ENCODE results near the gene MR1.

MR1 gene

GRCh38 chr1:181013144-181013543 lies 20.6 kb upstream of the MR1 start:
- Histone ChIP-seq H3K4me3 (ENCODE audit: insufficient read depth, low read depth, low read length, poor library complexity, severe bottlenecking) (no peak overlapping the region), H3K36me3 (ENCODE audit: control insufficient read depth, insufficient read depth, low read length) (no peaks in the 10 kb centered on the region), H3K27me3 (replicated peaks; ENCODE audit: control insufficient read depth, insufficient read depth, low read length, poor library complexity, severe bottlenecking) (no peaks in the 10 kb centered on the region), H3K9me3 (ENCODE audit: control insufficient read depth, low read length) (no peaks in the 10 kb centered on the region), H3K27ac (ENCODE audit: insufficient read depth, low read length, poor library complexity, severe bottlenecking) (no peak overlapping the region), H3K4me1 (ENCODE audit: control insufficient read depth, insufficient read depth, low read length, poor library complexity, severe bottlenecking) (no peaks in the 10 kb centered on the region)
- no peak for DNase-seq

DNA sequence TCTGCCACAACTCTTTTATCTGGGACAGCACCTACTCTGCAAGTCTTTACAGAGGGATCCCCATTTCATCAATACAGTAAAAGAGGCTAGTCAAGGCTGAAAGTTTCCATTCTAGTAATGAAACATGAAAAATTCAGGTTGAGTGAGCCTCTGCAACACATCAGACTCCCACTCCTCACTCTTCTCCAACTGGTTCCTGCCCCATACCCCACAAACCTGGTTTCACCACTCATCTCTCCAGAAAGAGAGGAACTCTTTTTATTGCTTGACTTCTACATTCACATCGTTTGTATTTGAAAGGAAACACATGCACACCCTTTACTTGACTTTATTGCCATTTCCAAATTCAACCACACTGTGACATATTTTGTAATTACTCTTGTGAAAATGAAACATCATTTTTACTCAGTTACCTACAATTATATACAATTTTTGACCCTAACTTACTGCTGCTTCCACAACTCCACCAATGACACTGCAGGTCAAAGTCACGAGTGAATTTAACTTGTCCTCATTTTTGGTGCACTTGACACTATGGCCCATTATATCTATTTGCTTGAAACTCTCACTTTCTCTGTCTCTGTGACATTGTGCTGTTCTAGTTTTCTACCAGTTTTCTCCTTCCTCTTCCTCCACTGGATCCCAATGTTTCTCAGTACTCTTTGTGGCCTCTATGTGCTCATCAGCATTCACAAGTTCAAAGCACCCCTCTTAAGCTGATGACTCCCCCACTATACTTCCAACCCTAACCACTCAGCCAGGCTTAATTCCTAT lies 19.1 kb upstream of the MR1 start:
- no peaks in the 10 kb centered on the region for H3K4me1 ChIP-seq (ENCODE audit: control insufficient read depth, insufficient read depth, low read length, poor library complexity, severe bottlenecking)
- no peak overlapping the region for H3K27ac ChIP-seq (ENCODE audit: insufficient read depth, low read length, poor library complexity, severe bottlenecking)

DNA sequence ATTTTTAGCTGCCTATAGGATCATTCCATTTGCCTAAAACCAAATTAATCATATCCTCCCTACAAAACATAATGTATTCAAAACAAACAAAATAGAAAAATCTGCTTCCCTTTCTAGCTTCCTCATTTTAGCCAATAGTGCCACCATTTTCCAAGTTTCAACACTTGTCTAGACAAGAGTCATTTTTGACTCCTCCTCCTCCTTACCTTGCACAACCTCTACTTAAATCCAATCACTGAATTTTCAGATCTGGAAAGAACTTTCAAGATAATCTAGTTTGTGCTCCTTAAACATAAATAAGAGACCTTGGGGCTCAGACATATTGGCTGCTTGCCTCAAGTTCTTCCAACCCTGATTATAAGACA lies 18.6 kb upstream of the MR1 start:
- Histone ChIP-seq H3K4me3 (ENCODE audit: insufficient read depth, low read depth, low read length, poor library complexity, severe bottlenecking) (no peak overlapping the region), H3K9me3 (ENCODE audit: control insufficient read depth, low read length) (no peaks in the 10 kb centered on the region), H3K27ac (ENCODE audit: insufficient read depth, low read length, poor library complexity, severe bottlenecking) (no peak overlapping the region), H3K36me3 (ENCODE audit: control insufficient read depth, insufficient read depth, low read length) (no peaks in the 10 kb centered on the region), H3K4me1 (ENCODE audit: control insufficient read depth, insufficient read depth, low read length, poor library complexity, severe bottlenecking) (no peaks in the 10 kb centered on the region), H3K27me3 (replicated peaks; ENCODE audit: control insufficient read depth, insufficient read depth, low read length, poor library complexity, severe bottlenecking) (no peaks in the 10 kb centered on the region)
- DNase-seq = no peak

More for the DNA sequence above, 19.1 kb upstream of the MR1 start:
- no peak overlapping the region for H3K4me3 ChIP-seq (ENCODE audit: insufficient read depth, low read depth, low read length, poor library complexity, severe bottlenecking)
- H3K27me3 ChIP-seq (replicated peaks; ENCODE audit: control insufficient read depth, insufficient read depth, low read length, poor library complexity, severe bottlenecking) = no peaks in the 10 kb centered on the region
- no peaks in the 10 kb centered on the region for H3K36me3 ChIP-seq (ENCODE audit: control insufficient read depth, insufficient read depth, low read length)
- no peak for DNase-seq
- H3K9me3 ChIP-seq (ENCODE audit: control insufficient read depth, low read length) = no peaks in the 10 kb centered on the region

GRCh38 chr1:181016563-181016962 lies 17.2 kb upstream of the MR1 start:
- Histone ChIP-seq H3K4me1 (ENCODE audit: control insufficient read depth, insufficient read depth, low read length, poor library complexity, severe bottlenecking) (no peaks in the 10 kb centered on the region), H3K27ac (ENCODE audit: insufficient read depth, low read length, poor library complexity, severe bottlenecking) (no peak overlapping the region), H3K36me3 (ENCODE audit: control insufficient read depth, insufficient read depth, low read length) (no peaks in the 10 kb centered on the region), H3K4me3 (ENCODE audit: insufficient read depth, low read depth, low read length, poor library complexity, severe bottlenecking) (no peak overlapping the region), H3K9me3 (ENCODE audit: control insufficient read depth, low read length) (no peaks in the 10 kb centered on the region), H3K27me3 (replicated peaks; ENCODE audit: control insufficient read depth, insufficient read depth, low read length, poor library complexity, severe bottlenecking) (no peaks in the 10 kb centered on the region)
- no peak for DNase-seq

DNA sequence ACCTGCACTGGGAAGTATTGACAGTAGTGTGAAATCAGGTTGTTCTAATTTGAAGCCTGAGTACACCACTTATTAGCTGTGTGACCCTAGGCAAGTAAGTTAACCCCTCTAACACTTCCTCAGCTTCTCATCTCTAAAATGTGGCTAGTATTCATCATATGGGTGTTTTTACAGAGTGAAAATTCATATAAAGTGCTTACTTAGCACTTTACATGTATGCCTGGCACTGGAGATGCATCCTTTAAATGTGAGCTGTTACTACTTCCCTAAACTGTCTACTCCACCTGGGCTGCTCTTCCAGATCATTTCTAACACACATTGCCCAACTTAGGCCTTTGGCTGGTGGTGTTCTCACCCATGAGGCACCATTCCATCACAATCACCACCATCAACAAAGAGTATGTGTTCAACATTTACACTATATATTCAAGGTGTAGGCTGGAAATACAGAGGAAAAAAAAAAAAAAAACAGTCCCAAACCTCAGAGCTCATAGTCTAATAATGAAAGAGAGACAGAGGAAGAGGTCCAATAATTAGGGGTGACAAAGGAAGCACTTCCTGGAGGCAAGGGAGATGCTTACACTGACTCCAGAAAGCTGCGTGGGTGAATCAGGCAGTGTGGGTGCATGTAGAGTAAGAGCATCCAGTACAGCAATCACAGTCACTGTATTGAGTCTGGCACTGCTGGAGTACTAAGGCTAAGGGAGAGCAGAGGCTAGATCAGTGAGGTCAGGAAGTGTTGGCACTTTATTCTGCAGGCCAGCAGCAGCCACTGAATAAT lies 14.7 kb upstream of the MR1 start:
- H3K4me1 ChIP-seq (ENCODE audit: control insufficient read depth, insufficient read depth, low read length, poor library complexity, severe bottlenecking) = no peaks in the 10 kb centered on the region
- H3K27me3 ChIP-seq (replicated peaks; ENCODE audit: control insufficient read depth, insufficient read depth, low read length, poor library complexity, severe bottlenecking) = no peaks in the 10 kb centered on the region
- no peak overlapping the region for H3K27ac ChIP-seq (ENCODE audit: insufficient read depth, low read length, poor library complexity, severe bottlenecking)
- H3K4me3 ChIP-seq (ENCODE audit: insufficient read depth, low read depth, low read length, poor library complexity, severe bottlenecking) = no peak overlapping the region
- DNase-seq = no peak
- no peaks in the 10 kb centered on the region for H3K9me3 ChIP-seq (ENCODE audit: control insufficient read depth, low read length)
- H3K36me3 ChIP-seq (ENCODE audit: control insufficient read depth, insufficient read depth, low read length) = no peaks in the 10 kb centered on the region

DNA sequence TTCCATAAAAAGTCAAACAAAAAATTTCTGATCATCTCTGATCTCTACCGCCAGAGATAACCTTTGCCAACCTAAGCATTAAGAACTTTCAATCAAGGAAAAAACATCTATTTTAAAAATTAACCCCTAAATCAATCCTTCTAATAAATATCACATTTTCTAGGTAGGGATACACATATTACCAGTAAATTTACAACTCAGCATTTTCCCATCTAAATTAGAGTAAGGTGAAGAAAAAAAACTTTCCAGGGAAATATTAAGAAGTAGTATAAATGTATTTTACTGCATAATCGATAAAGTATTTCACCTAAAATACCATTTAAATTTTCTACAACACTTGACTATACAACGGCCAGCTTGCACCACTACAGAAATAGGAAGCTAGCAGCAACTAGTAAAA lies 12.6 kb upstream of the MR1 start:
- no peaks in the 10 kb centered on the region for H3K27me3 ChIP-seq (replicated peaks; ENCODE audit: control insufficient read depth, insufficient read depth, low read length, poor library complexity, severe bottlenecking)
- H3K9me3 ChIP-seq (ENCODE audit: control insufficient read depth, low read length) = no peaks in the 10 kb centered on the region
- no peaks in the 10 kb centered on the region for H3K4me1 ChIP-seq (ENCODE audit: control insufficient read depth, insufficient read depth, low read length, poor library complexity, severe bottlenecking)
- no peak for DNase-seq
- no peaks in the 10 kb centered on the region for H3K36me3 ChIP-seq (ENCODE audit: control insufficient read depth, insufficient read depth, low read length)
- H3K27ac ChIP-seq (ENCODE audit: insufficient read depth, low read length, poor library complexity, severe bottlenecking) = peak overlapping the region; percentile 18
- H3K4me3 ChIP-seq (ENCODE audit: insufficient read depth, low read depth, low read length, poor library complexity, severe bottlenecking) = peak overlapping the region; percentile 91

GRCh38 chr1:181021811-181022434 lies 11.9 kb upstream of the MR1 start:
- no peaks in the 10 kb centered on the region for H3K4me1 ChIP-seq (ENCODE audit: control insufficient read depth, insufficient read depth, low read length, poor library complexity, severe bottlenecking)
- peak overlapping the region; percentile 85 for H3K27ac ChIP-seq (ENCODE audit: insufficient read depth, low read length, poor library complexity, severe bottlenecking)
- H3K27me3 ChIP-seq (replicated peaks; ENCODE audit: control insufficient read depth, insufficient read depth, low read length, poor library complexity, severe bottlenecking) = no peaks in the 10 kb centered on the region
- peak overlapping the region; percentile 91 for H3K4me3 ChIP-seq (ENCODE audit: insufficient read depth, low read depth, low read length, poor library complexity, severe bottlenecking)
- no peaks in the 10 kb centered on the region for H3K9me3 ChIP-seq (ENCODE audit: control insufficient read depth, low read length)
- DNase-seq = peak; percentile 29 to 51 (median 42)
- H3K36me3 ChIP-seq (ENCODE audit: control insufficient read depth, insufficient read depth, low read length) = no peaks in the 10 kb centered on the region

DNA sequence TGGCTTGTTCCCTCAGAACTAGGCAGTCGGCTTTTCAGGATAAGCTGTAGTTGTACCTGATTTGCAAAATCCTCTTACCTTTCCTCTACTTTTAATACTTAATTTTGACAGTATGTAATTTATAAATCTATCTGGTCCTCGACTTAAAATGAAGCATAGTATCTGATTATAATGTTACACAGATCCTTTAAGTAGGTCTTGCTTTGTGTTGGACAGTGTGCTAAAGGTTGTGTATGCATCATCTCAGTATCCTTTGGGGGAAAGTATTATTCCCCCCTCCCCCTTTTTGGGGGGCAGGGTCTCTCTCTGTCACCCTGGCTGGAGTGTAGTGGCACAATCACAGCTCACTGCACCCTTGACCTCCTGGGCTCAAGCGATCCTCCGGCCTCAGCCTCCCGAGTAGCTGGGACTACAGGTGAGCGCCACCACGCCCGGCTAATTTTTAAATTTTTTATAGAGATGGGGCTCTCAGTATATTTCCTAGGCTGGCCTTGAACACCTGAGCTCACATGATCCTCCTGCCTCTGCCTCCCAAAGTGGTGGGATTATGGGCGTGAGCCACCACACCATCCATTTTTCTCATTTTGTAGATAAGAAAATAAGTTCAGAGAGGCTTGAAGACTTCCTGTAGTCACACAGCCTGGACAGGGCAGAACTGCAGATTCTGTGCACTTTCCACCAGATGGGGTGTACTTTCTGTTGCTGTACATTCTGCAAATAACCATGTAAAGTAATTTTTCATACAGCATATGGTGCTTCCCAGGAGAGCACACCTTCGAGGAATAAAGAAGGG lies 10.3 kb upstream of the MR1 start:
- H3K4me3 ChIP-seq (ENCODE audit: insufficient read depth, low read depth, low read length, poor library complexity, severe bottlenecking) = peak overlapping the region; percentile 8
- no peaks in the 10 kb centered on the region for H3K9me3 ChIP-seq (ENCODE audit: control insufficient read depth, low read length)
- no peak overlapping the region for H3K27ac ChIP-seq (ENCODE audit: insufficient read depth, low read length, poor library complexity, severe bottlenecking)
- H3K27me3 ChIP-seq (replicated peaks; ENCODE audit: control insufficient read depth, insufficient read depth, low read length, poor library complexity, severe bottlenecking) = no peaks in the 10 kb centered on the region
- no peaks in the 10 kb centered on the region for H3K36me3 ChIP-seq (ENCODE audit: control insufficient read depth, insufficient read depth, low read length)
- H3K4me1 ChIP-seq (ENCODE audit: control insufficient read depth, insufficient read depth, low read length, poor library complexity, severe bottlenecking) = no peaks in the 10 kb centered on the region
- no peak for DNase-seq

GRCh38 chr1:181028196-181028595 lies 5.6 kb upstream of the MR1 start:
- Histone ChIP-seq H3K4me3 (ENCODE audit: insufficient read depth, low read depth, low read length, poor library complexity, severe bottlenecking) (no peak overlapping the region), H3K36me3 (ENCODE audit: control insufficient read depth, insufficient read depth, low read length) (no peaks in the 10 kb centered on the region), H3K4me1 (ENCODE audit: control insufficient read depth, insufficient read depth, low read length, poor library complexity, severe bottlenecking) (no peaks in the 10 kb centered on the region), H3K27ac (ENCODE audit: insufficient read depth, low read length, poor library complexity, severe bottlenecking) (no peak overlapping the region), H3K27me3 (replicated peaks; ENCODE audit: control insufficient read depth, insufficient read depth, low read length, poor library complexity, severe bottlenecking) (no peaks in the 10 kb centered on the region), H3K9me3 (ENCODE audit: control insufficient read depth, low read length) (no peaks in the 10 kb centered on the region)
- no peak for DNase-seq
